T-helper 1 cell treated with Interleukin-12 subunit alpha and Interleukin-12 subunit beta and Interleukin-4 antibody, amounts not matched to agents 30 μg/mL and 1 μg/mL, for 36 hours (primary cell): ENCODE measurements around the gene CAMK1D.
"Not testable (repeated sequence)": the region's sequence is repeated elsewhere in the genome, so short reads cannot be mapped to it uniquely, and the experiment has no call there.

ENCODE experiments used
- H3K27ac Mint-ChIP-seq: one replicate; pipeline ENCODE4 v1.8.0; 2021; ENCODE audit warnings: mild to moderate bottlenecking, mixed read lengths
- H3K27me3 Mint-ChIP-seq: one replicate; pipeline ENCODE4 v1.8.0; 2021; ENCODE audit warnings: low read depth, mixed read lengths
- H3K36me3 Mint-ChIP-seq: one replicate; pipeline ENCODE4 v1.8.0; 2021; ENCODE audit warnings: low read depth, mixed read lengths
- H3K4me1 Mint-ChIP-seq: one replicate; pipeline ENCODE4 v1.8.0; 2021; ENCODE audit warnings: low read depth, mixed read lengths
- H3K4me3 Mint-ChIP-seq: one replicate; pipeline ENCODE4 v1.8.0; 2021; ENCODE audit warnings: mild to moderate bottlenecking, moderate library complexity, mixed read lengths
- H3K9me3 Mint-ChIP-seq: one replicate; pipeline ENCODE4 v1.8.0; 2021; ENCODE audit warnings: mixed read lengths

CAMK1D gene

DNA sequence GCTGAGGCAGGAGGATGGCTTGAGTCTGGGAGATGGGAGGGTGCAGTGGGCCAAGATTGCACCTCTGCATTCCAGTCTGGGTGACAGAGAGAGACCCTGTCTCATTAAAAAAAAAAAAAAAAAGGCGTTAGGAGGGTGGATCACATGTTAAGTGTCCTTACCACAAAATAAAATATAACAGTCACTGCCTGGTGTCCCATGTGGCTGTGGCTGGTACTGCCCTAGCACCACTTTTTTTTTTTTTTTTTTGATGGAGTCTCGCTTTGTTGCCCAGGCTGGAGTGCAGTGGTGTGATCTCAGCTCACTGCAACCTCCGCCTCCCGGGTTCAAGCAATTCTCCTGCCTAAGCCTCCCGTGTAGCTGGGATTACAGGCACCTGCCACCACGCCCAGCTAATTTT is 460.7 kb downstream of the CAMK1D start:
- not testable (repeated sequence) for H3K27me3 Mint-ChIP-seq, H3K4me3 Mint-ChIP-seq, H3K9me3 Mint-ChIP-seq, H3K36me3 Mint-ChIP-seq, H3K4me1 Mint-ChIP-seq, H3K27ac Mint-ChIP-seq

DNA sequence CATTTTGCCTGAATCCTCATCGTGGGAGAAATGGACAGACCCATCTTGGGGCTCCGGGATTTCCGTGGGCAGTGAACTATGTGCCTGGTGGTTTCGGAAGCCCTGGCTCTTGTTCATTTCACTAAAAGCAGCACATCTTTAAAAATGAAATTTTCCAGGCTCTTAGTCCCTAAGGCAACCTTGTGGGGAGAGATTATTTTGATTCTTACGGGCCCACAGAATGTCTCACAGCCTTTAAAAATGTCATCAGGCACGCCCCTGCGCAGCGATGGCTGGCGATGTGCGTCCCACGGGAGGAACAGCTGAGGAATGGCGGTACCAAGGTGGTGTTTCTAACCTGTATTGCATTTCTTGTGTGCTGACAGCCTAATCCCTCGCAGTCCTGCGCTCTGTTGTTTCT is 462.5 kb downstream of the CAMK1D start:
- no peak overlapping the region for H3K27ac Mint-ChIP-seq
- no peaks in the 10 kb centered on the region for H3K4me1 Mint-ChIP-seq
- no peaks in the 10 kb centered on the region for H3K36me3 Mint-ChIP-seq
- H3K4me3 Mint-ChIP-seq, result no peak overlapping the region
- H3K9me3 Mint-ChIP-seq, result no peaks in the 10 kb centered on the region
- no peaks in the 10 kb centered on the region for H3K27me3 Mint-ChIP-seq

DNA sequence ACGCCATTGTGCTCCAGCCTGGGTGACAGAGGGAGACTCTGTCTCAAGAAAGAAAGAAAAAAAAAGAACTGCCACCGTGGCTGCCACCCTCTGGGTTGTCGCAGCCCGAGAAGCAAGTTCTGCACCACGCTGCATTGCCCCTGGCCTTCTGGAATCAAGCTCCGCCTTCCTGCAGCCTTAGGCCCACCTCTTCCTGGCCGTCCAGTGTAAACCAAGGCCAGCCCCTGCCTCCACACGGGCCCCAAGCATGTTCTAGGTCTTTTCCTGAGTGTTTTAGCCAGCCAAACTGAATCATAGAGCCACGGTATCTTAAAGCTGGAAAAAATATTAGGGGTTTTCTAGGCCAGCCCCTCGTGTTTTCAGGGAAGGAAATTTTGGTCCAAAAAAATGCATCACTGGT is 463.2 kb downstream of the CAMK1D start:
- H3K36me3 Mint-ChIP-seq, result no peaks in the 10 kb centered on the region

GRCh38 chr10:12814166-12814565 is 464.8 kb downstream of the CAMK1D start:
- no peaks in the 10 kb centered on the region for H3K27me3 Mint-ChIP-seq
- no peaks in the 10 kb centered on the region for H3K36me3 Mint-ChIP-seq
- H3K27ac Mint-ChIP-seq, result no peak overlapping the region

More for the DNA sequence above, 463.2 kb downstream of the CAMK1D start:
- Mint-ChIP-seq H3K4me3 (no peak overlapping the region), H3K4me1 (no peaks in the 10 kb centered on the region), H3K27ac (no peak overlapping the region), H3K9me3 (no peaks in the 10 kb centered on the region), H3K27me3 (no peaks in the 10 kb centered on the region)

GRCh38 chr10:12819071-12819470 is 469.7 kb downstream of the CAMK1D start:
- no peaks in the 10 kb centered on the region for H3K27me3 Mint-ChIP-seq
- H3K9me3 Mint-ChIP-seq, result no peaks in the 10 kb centered on the region
- no peaks in the 10 kb centered on the region for H3K36me3 Mint-ChIP-seq
- H3K4me1 Mint-ChIP-seq, result no peaks in the 10 kb centered on the region
- no peak overlapping the region for H3K27ac Mint-ChIP-seq
- no peak overlapping the region for H3K4me3 Mint-ChIP-seq

More at GRCh38 chr10:12814166-12814565, 464.8 kb downstream of the CAMK1D start:
- H3K9me3 Mint-ChIP-seq, result no peaks in the 10 kb centered on the region
- H3K4me3 Mint-ChIP-seq, result no peak overlapping the region
- H3K4me1 Mint-ChIP-seq, result no peaks in the 10 kb centered on the region

DNA sequence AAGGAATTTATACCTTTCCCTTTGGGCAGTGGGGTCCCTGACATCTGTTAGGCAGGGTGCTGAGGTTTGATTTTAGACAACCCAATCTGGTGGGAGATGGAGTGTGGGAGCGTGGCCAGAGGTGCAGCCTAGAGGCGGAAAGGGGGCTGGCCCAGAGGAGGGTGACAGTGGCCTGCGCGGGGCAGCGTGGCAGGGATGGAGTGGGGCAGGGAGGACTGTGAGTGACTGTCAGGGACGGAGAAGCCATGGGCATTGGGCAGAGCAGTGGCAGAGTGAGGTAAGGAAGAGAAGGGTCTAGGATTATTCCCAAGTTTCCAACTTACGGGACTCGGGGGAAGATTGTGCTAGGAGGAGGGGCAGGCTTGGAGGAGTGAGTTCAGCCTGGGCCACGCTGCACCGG is 470.3 kb downstream of the CAMK1D start:
- H3K27ac Mint-ChIP-seq, result no peak overlapping the region
- H3K4me3 Mint-ChIP-seq, result no peak overlapping the region
- H3K27me3 Mint-ChIP-seq, result no peaks in the 10 kb centered on the region
- H3K36me3 Mint-ChIP-seq, result no peaks in the 10 kb centered on the region
- no peaks in the 10 kb centered on the region for H3K9me3 Mint-ChIP-seq
- no peaks in the 10 kb centered on the region for H3K4me1 Mint-ChIP-seq

- H3K4me1 Mint-ChIP-seq, result no peaks in the 10 kb centered on the region
- H3K9me3 Mint-ChIP-seq, result no peaks in the 10 kb centered on the region
- no peaks in the 10 kb centered on the region for H3K36me3 Mint-ChIP-seq
- H3K27me3 Mint-ChIP-seq, result no peaks in the 10 kb centered on the region
- H3K27ac Mint-ChIP-seq, result no peak overlapping the region
- no peak overlapping the region for H3K4me3 Mint-ChIP-seq
These were observed 473.0 kb downstream of the CAMK1D start for GRCh38 chr10:12822126-12822892.

- Mint-ChIP-seq H3K4me3 (no peak overlapping the region), H3K27ac (no peak overlapping the region), H3K4me1 (no peaks in the 10 kb centered on the region), H3K9me3 (no peaks in the 10 kb centered on the region), H3K36me3 (no peaks in the 10 kb centered on the region), H3K27me3 (no peaks in the 10 kb centered on the region)
These were observed 473.5 kb downstream of the CAMK1D start for GRCh38 chr10:12822893-12823170.

GRCh38 chr10:12823328-12823727 is 474.0 kb downstream of the CAMK1D start:
- Mint-ChIP-seq H3K4me1 (no peaks in the 10 kb centered on the region), H3K36me3 (no peaks in the 10 kb centered on the region), H3K4me3 (no peak overlapping the region), H3K27ac (no peak overlapping the region), H3K9me3 (no peaks in the 10 kb centered on the region), H3K27me3 (no peaks in the 10 kb centered on the region)

- no peak overlapping the region for H3K27ac Mint-ChIP-seq
- H3K4me3 Mint-ChIP-seq, result no peak overlapping the region
- no peaks in the 10 kb centered on the region for H3K4me1 Mint-ChIP-seq
- no peaks in the 10 kb centered on the region for H3K9me3 Mint-ChIP-seq
- H3K36me3 Mint-ChIP-seq, result no peaks in the 10 kb centered on the region
- H3K27me3 Mint-ChIP-seq, result no peaks in the 10 kb centered on the region
These were observed 476.0 kb downstream of the CAMK1D start for GRCh38 chr10:12825260-12825849.

- H3K9me3 Mint-ChIP-seq, result no peaks in the 10 kb centered on the region
- no peaks in the 10 kb centered on the region for H3K27me3 Mint-ChIP-seq
- H3K4me1 Mint-ChIP-seq, result no peaks in the 10 kb centered on the region
- no peak overlapping the region for H3K27ac Mint-ChIP-seq
- H3K36me3 Mint-ChIP-seq, result no peaks in the 10 kb centered on the region
- no peak overlapping the region for H3K4me3 Mint-ChIP-seq
These were observed 477.5 kb downstream of the CAMK1D start for GRCh38 chr10:12826800-12827372.

DNA sequence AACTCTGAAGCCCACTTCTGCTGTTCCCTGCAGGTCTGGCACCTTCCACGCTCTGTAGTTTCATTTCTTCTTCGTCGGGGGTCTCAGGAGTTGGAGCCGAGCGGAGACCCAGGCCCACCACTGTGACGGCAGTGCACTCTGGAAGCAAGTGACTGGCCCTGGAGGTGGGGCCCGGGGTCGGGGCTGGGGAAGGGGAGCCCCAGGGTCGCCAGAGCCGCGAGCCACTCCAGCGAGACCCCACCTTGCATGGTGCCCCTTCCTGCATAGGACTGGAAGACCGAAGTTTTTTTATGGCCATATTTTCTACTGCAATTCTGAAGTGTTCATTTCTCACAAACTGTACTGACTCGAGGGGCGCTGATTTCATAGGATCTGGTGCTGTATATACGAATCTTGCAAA is 479.4 kb downstream of the CAMK1D start:
- H3K4me3 Mint-ChIP-seq, result no peak overlapping the region
- H3K36me3 Mint-ChIP-seq, result no peaks in the 10 kb centered on the region
- no peaks in the 10 kb centered on the region for H3K27me3 Mint-ChIP-seq
- H3K27ac Mint-ChIP-seq, result no peak overlapping the region
- no peaks in the 10 kb centered on the region for H3K9me3 Mint-ChIP-seq
- H3K4me1 Mint-ChIP-seq, result no peaks in the 10 kb centered on the region

DNA sequence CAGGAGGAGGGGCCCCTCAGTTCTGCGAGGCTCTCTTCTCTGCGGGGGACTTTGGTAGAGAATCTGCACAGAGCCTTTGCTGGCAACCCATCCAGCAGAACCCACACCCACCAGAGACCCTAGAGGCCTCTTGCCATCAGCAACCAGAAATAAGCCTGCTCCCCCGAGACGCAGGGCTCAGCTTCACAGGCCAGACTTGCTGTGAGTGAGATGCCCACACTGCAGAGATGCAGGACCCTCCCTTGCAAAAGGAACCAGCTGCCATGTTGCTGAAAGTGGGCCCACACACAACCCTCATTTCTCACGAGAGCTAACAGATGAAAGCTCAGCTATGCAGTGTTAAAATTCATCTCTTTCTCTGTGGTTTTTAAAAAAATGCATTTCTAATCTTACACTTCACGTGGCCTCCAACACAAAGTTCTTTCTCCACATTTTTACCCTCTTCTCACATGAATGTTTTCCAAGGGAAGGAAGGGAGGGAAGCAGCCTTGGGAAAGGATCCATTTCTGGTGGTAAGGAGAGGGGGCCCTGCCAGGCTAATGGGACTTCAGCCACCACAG is 480.6 kb downstream of the CAMK1D start:
- H3K4me3 Mint-ChIP-seq, result no peak overlapping the region
- H3K9me3 Mint-ChIP-seq, result no peaks in the 10 kb centered on the region
- no peaks in the 10 kb centered on the region for H3K36me3 Mint-ChIP-seq
- no peak overlapping the region for H3K27ac Mint-ChIP-seq
- no peaks in the 10 kb centered on the region for H3K4me1 Mint-ChIP-seq
- H3K27me3 Mint-ChIP-seq, result no peaks in the 10 kb centered on the region

- H3K27me3 Mint-ChIP-seq, result no peaks in the 10 kb centered on the region
- no peak overlapping the region for H3K4me3 Mint-ChIP-seq
- no peak overlapping the region for H3K27ac Mint-ChIP-seq
- no peaks in the 10 kb centered on the region for H3K36me3 Mint-ChIP-seq
- no peaks in the 10 kb centered on the region for H3K4me1 Mint-ChIP-seq
- no peaks in the 10 kb centered on the region for H3K9me3 Mint-ChIP-seq
These were observed 482.7 kb downstream of the CAMK1D start for GRCh38 chr10:12832096-12832495.

DNA sequence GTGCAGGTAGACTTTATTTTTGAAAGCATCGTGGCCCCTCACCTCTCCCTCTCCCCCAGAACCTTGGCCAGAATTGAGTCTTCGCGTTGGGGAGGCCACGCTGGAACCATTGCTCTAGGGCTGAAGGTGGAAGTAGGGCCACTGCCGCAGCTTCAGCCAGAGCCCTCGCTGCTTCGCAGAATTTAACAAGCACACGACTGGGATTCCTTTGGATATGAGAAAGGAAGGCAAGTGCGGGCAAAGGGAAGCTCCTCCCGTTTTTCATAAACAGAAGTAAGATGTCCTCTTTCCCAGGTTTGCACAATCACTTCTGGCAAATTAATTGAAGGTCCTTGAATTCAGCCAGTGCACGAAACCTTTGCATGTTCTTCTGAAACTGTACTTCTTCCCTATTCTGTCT is 484.1 kb downstream of the CAMK1D start:
- H3K36me3 Mint-ChIP-seq, result no peaks in the 10 kb centered on the region
- H3K9me3 Mint-ChIP-seq, result no peaks in the 10 kb centered on the region
- H3K4me3 Mint-ChIP-seq, result no peak overlapping the region
- no peak overlapping the region for H3K27ac Mint-ChIP-seq
- no peaks in the 10 kb centered on the region for H3K27me3 Mint-ChIP-seq
- H3K4me1 Mint-ChIP-seq, result no peaks in the 10 kb centered on the region
